SU-DHL-6 (cell line): Measurements from ENCODE around the gene MYBBP1A.

ENCODE experiments used
- EZH2phosphoT487 ChIP-seq: fragments of 200-600 bp; sonication (generic), shearing (Covaris generic); conservative IDR thresholded peaks from 2 replicates; pipeline ENCODE4 v1.6.1; 2018; ENCODE audit warnings: mild to moderate bottlenecking, antibody characterized with exemption, low read length, moderate library complexity, mixed read lengths
- TF ChIP-seq, protein P1 (sequence below): fragments of 200-600 bp; sonication (generic); IDR thresholded peaks from one replicate; pipeline ENCODE4 v1.5.1; 2017; ENCODE audit warnings: antibody characterized with exemption, mild to moderate bottlenecking, low read length, moderate library complexity; ENCODE audit not compliant: insufficient read depth, poor library complexity, severe bottlenecking

DNA sequence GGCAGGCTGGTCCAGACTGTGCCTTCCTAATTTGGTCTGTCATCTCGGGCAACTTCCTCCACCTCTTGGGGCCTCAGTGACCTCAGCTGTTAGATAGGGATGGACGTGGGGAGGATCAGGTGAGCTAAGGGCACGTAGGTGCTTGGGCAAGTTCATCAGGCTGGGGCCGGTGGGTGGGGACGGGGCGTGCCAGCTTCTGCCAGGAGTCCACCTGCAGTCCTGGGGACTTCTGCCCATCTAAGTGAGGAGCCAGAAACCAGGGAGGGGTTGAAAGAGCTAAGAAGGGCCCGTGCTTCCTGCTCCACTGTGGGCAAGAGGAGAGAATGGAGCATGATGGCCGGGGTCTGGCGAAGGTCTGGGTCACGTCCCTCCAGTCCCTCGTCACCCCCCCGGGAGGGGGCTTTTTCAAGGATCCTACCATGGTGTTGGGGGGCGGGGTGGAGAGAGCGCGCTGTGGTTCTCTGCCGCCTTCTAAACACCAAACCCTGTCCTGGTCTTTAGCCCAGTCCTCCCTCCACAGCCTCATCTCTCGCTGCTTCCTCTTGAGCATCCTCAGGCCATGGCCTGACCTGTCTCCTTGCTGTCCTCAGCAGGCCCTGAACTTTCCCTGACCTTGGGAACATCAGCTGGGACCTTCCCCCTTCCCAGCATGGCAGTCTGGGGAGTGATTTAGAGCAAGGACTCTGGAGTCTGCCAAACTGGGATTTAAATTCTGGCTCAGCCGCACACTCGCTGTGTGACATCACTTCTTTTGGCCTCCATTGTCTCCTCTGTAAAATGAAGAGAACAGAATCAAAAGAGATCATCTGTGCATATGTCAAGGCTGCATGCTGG, 34.9 kb downstream of the MYBBP1A start:
- TF ChIP-seq, protein P1, sequence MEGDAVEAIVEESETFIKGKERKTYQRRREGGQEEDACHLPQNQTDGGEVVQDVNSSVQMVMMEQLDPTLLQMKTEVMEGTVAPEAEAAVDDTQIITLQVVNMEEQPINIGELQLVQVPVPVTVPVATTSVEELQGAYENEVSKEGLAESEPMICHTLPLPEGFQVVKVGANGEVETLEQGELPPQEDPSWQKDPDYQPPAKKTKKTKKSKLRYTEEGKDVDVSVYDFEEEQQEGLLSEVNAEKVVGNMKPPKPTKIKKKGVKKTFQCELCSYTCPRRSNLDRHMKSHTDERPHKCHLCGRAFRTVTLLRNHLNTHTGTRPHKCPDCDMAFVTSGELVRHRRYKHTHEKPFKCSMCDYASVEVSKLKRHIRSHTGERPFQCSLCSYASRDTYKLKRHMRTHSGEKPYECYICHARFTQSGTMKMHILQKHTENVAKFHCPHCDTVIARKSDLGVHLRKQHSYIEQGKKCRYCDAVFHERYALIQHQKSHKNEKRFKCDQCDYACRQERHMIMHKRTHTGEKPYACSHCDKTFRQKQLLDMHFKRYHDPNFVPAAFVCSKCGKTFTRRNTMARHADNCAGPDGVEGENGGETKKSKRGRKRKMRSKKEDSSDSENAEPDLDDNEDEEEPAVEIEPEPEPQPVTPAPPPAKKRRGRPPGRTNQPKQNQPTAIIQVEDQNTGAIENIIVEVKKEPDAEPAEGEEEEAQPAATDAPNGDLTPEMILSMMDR, result no peak
- no peak for TF ChIP-seq EZH2phosphoT487
